Activated naive CD8-positive, alpha-beta T cell treated with anti-CD3 and anti-CD28 coated beads, Interleukin-2, amount 50 U/mL, for 24 hours (primary cell): ENCODE data around the gene ZMYM1.
"Not testable (repeated sequence)": the region's sequence is repeated elsewhere in the genome, so short reads cannot be mapped to it uniquely, and the experiment has no call there.

ENCODE experiments used
- ATAC-seq: fragments of 150-1000 bp; cut with Tn5 transposase; one replicate; pipeline ENCODE4 v1.10.0; 2021
- DNase-seq: peaks from one replicate; pipeline ENCODE4 v3.0.0; 2021
- H3K27ac Mint-ChIP-seq: one replicate; pipeline ENCODE4 v1.8.0; 2021; ENCODE audit warnings: mild to moderate bottlenecking, mixed read lengths
- H3K27me3 Mint-ChIP-seq: one replicate; pipeline ENCODE4 v1.8.0; 2021; ENCODE audit warnings: mixed read lengths
- H3K36me3 Mint-ChIP-seq: one replicate; pipeline ENCODE4 v1.8.0; 2021; ENCODE audit warnings: low read depth, mixed read lengths
- H3K4me1 Mint-ChIP-seq: one replicate; pipeline ENCODE4 v1.8.0; 2021; ENCODE audit warnings: mixed read lengths
- H3K4me3 Mint-ChIP-seq: one replicate; pipeline ENCODE4 v1.8.0; 2021; ENCODE audit warnings: mild to moderate bottlenecking, moderate library complexity, mixed read lengths
- H3K9me3 Mint-ChIP-seq: one replicate; pipeline ENCODE4 v1.8.0; 2021; ENCODE audit warnings: mixed read lengths

The ZMYM1 gene

GRCh38 chr1:35115459-35116383, 36.5 kb downstream of the ZMYM1 start:
- peaks cover 9% of the 10 kb centered on the region for H3K36me3 Mint-ChIP-seq
- no peak for ATAC-seq
- H3K27me3 Mint-ChIP-seq: peaks cover 5% of the 10 kb centered on the region
- no peak for DNase-seq
- no peak overlapping the region for H3K4me3 Mint-ChIP-seq
- H3K9me3 Mint-ChIP-seq: no peaks in the 10 kb centered on the region
- peaks cover 11% of the 10 kb centered on the region for H3K4me1 Mint-ChIP-seq
- H3K27ac Mint-ChIP-seq: no peak overlapping the region

- ATAC-seq (peak; percentile 46), DNase-seq (peak; percentile 8)
- H3K36me3 Mint-ChIP-seq: peaks cover 5% of the 10 kb centered on the region
- peaks cover 4% of the 10 kb centered on the region for H3K9me3 Mint-ChIP-seq
- H3K27ac Mint-ChIP-seq: no peak overlapping the region
- no peak overlapping the region for H3K4me3 Mint-ChIP-seq
- H3K4me1 Mint-ChIP-seq: peaks cover 9% of the 10 kb centered on the region
- H3K27me3 Mint-ChIP-seq: peaks cover 13% of the 10 kb centered on the region
Observed at GRCh38 chr1:35120458-35121133, 41.4 kb downstream of the ZMYM1 start.

DNA sequence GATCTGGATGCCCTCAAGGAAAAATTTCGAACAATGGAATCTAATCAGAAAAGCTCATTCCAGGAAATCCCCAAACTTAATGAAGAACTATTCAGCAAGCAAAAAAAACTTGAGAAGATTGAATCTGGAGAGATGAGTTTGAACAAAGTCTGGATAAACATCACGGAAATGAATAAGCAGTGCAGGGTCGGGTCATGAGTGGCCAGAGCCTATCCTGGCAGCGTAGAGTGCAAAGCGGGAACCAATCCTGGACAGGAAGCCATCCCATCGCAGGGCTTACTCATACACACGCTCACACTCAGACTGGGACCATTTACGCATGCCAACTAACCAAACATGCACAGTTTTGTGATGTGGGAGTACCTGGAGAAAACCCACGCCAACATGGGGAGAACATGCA, 43.1 kb downstream of the ZMYM1 start:
- peaks cover 5% of the 10 kb centered on the region for H3K36me3 Mint-ChIP-seq
- H3K27ac Mint-ChIP-seq: no peak overlapping the region

GRCh38 chr1:35126546-35126945, 47.4 kb downstream of the ZMYM1 start:
- H3K36me3 Mint-ChIP-seq: peaks cover 2% of the 10 kb centered on the region
- DNase-seq: no peak
- H3K4me3 Mint-ChIP-seq: no peak overlapping the region
- no peak overlapping the region for H3K27ac Mint-ChIP-seq
- no peak for ATAC-seq
- H3K4me1 Mint-ChIP-seq: peaks cover under 1% of the 10 kb centered on the region
- peaks cover 11% of the 10 kb centered on the region for H3K9me3 Mint-ChIP-seq
- peaks cover 8% of the 10 kb centered on the region for H3K27me3 Mint-ChIP-seq

More for the DNA sequence above, 43.1 kb downstream of the ZMYM1 start:
- peaks cover 13% of the 10 kb centered on the region for H3K27me3 Mint-ChIP-seq
- ATAC-seq: no peak
- no peak for DNase-seq
- no peak overlapping the region for H3K4me3 Mint-ChIP-seq
- H3K4me1 Mint-ChIP-seq: peaks cover 5% of the 10 kb centered on the region
- peaks cover 11% of the 10 kb centered on the region for H3K9me3 Mint-ChIP-seq

GRCh38 chr1:35129080-35129479, 49.9 kb downstream of the ZMYM1 start:
- Mint-ChIP-seq H3K27ac (no peak overlapping the region), H3K27me3 (peaks cover 2% of the 10 kb centered on the region), H3K36me3 (peaks cover 2% of the 10 kb centered on the region), H3K4me1 (no peaks in the 10 kb centered on the region), H3K9me3 (peaks cover 11% of the 10 kb centered on the region), H3K4me3 (no peak overlapping the region)
- DNase-seq: no peak
- ATAC-seq: no peak

DNA sequence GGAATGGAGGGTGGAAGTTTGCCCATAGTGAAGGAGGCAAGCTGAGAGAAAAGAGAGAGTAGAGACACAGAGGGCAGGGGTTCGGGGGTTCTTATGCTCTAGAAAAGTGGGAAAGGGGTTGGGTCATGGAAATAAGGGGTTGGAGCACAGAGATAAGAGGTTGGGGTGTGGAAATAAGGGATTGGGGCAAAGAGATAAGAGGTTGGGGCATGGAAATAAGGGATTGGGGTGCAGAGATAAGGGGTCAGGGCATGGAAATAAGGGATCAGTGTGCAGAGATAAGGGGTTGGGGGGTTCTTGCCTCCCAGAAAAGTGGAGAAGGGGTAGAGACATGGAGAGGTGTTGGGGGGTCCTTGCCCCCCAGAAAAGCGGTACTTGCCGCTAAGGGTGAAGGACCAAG, 57.6 kb downstream of the ZMYM1 start:
- Mint-ChIP-seq H3K4me1 (no peaks in the 10 kb centered on the region), H3K27me3 (no peaks in the 10 kb centered on the region), H3K27ac (no peak overlapping the region), H3K4me3 (no peak overlapping the region), H3K9me3 (no peaks in the 10 kb centered on the region), H3K36me3 (no peaks in the 10 kb centered on the region)
- DNase-seq: no peak
- ATAC-seq: no peak

DNA sequence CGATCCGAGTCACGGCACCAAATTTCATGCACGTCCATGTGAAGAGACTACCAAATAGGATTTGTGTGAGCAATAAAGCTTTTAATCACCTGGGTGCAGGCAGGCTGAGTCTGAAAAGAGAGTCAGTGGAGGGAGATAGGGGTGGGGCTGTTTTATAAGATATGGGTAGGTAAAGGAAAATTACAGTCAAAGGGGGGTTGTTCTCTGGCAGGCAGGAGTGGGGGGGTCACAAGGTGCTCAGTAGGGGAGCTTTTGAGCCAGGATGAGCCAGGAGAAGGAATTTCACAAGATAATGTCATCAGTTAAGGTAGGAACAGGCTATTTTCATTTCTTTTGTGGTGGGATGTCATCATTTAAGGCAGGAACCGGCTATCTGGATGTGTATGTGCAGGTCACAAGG, 58.4 kb downstream of the ZMYM1 start:
- not testable (repeated sequence) for H3K36me3 Mint-ChIP-seq, H3K4me1 Mint-ChIP-seq, H3K9me3 Mint-ChIP-seq, H3K27ac Mint-ChIP-seq, H3K27me3 Mint-ChIP-seq, H3K4me3 Mint-ChIP-seq, DNase-seq, ATAC-seq

DNA sequence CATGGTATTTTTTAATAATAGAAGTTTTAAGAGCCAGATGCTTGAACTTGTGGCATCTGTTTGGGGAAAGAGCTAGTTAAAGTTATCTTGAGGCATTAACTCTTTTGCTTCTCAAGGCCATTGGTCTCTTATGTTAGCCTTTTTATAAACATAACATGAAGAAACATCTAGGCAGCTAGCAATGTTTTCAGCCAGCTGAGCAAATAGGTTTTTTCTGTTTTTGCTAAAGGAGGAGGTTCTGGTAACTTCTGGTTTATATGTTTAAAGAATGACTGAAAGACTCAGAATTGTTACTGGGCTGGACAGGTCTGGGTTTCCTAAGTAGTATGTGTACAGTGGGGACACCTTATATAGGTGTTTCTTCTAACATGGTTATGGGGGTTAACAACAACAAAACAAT, 63.1 kb downstream of the ZMYM1 start:
- H3K9me3 Mint-ChIP-seq, H3K27me3 Mint-ChIP-seq: not testable (repeated sequence)

DNA sequence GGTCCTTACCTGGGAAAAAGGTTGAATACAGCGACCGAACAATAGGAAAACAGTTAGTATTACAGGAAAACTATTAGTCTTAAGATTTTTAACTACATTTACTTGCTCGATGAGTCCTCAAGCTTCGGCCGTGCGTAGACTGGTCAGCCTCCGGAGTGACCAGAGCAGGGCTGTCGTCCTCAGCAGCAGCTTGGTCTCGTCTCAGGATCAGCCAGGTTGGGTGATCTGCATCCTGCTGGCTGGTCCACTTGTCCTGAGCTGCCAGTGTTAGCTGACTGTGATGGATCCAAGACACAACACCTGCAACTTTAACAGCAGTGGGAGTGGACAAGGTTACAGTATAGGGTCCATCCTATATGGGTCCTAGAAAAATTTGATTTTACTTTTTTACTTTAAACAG, 63.5 kb downstream of the ZMYM1 start:
- H3K4me3 Mint-ChIP-seq, ATAC-seq, H3K27ac Mint-ChIP-seq, H3K9me3 Mint-ChIP-seq, H3K27me3 Mint-ChIP-seq, H3K36me3 Mint-ChIP-seq, DNase-seq, H3K4me1 Mint-ChIP-seq: not testable (repeated sequence)

More for the DNA sequence above, 63.1 kb downstream of the ZMYM1 start:
- not testable (repeated sequence) for ATAC-seq, H3K4me1 Mint-ChIP-seq, H3K36me3 Mint-ChIP-seq, DNase-seq, H3K27ac Mint-ChIP-seq, H3K4me3 Mint-ChIP-seq

DNA sequence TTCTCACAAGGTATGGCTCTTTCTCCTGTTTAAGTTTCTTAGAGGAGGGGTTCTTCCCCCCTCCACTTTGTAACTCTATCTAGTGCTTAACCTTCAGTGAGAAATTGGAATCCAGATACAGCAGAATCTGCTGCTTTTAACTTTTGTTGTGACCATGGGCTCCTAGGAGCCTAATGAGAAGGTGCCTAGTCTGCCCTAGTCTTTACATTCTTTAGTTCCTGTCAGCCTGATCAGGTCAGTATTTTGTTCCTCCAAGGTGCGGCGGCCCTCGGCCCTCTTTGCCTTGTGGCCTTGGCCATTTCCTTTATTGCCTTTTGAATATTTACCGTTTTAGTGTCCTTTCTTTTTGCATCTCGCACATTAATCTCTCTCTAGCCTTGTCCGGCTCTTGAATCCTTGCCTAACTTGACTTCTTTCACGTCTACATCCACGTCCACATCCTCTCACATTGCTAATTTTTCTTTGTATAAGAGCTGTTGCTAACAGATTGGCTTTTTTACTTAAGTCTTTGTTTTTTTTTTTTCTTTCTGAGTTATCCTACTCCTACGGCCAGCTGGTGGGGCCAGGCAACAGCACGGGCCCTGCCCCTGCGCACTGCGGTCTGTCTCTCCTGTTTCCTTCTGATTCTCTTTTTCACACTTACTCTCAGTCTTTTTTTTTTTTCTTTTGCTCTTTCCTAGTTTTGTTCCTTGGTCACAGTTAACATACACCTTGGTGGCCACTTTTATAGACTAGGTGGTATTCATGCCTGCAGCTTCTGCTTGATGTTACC, 64.7 kb downstream of the ZMYM1 start:
- DNase-seq (no peak), ATAC-seq (no peak)
- Mint-ChIP-seq H3K27ac (no peak overlapping the region), H3K9me3 (no peaks in the 10 kb centered on the region), H3K27me3 (no peaks in the 10 kb centered on the region), H3K4me3 (no peak overlapping the region), H3K36me3 (no peaks in the 10 kb centered on the region), H3K4me1 (peaks cover 7% of the 10 kb centered on the region)

GRCh38 chr1:35145892-35146549, 66.8 kb downstream of the ZMYM1 start:
- H3K27me3 Mint-ChIP-seq, DNase-seq, H3K9me3 Mint-ChIP-seq, H3K4me3 Mint-ChIP-seq, ATAC-seq, H3K36me3 Mint-ChIP-seq, H3K27ac Mint-ChIP-seq, H3K4me1 Mint-ChIP-seq: not testable (repeated sequence)

DNA sequence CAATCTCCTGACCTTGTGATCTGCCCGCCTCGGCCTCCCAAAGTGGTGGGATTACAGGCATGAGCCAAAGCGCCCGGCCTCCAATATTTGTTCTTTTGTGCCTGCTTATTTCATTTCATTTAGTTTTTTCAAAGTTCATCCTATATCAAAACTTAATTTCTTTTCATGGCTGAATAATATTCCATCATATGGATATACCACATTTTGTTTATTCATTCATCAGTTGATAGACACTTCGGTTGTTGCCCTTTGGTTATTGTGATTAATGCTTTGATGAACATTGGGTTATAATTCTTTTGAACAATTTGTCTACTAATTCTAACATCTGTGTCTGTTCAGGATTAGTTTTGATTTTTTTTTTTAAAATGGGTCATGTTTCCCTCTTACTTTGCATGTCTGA, 72.0 kb downstream of the ZMYM1 start:
- Mint-ChIP-seq H3K9me3 (no peaks in the 10 kb centered on the region), H3K27me3 (no peaks in the 10 kb centered on the region), H3K36me3 (no peaks in the 10 kb centered on the region), H3K27ac (no peak overlapping the region), H3K4me1 (peaks cover 6% of the 10 kb centered on the region), H3K4me3 (no peak overlapping the region)
- ATAC-seq (no peak), DNase-seq (no peak)

DNA sequence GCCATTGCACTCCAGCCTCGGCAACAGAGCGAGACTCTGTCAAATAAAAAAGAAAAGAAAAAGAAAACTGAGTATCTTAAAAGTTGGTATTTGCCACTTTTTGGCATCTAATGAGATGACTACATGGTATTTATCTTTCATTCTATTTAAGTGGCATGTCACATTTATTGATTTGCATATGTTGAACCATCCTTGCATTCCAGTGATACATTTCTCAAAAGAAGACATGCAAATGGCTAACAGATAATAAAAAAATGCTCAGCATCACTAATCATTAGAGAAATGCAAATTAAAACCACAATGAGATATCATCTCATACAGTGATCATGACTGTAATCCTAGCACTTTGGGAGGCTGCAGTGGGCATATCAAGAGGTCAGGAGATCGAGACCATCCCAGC, 85.7 kb downstream of the ZMYM1 start:
- Mint-ChIP-seq H3K4me3 (no peak overlapping the region), H3K27me3 (no peaks in the 10 kb centered on the region), H3K36me3 (peaks cover 3% of the 10 kb centered on the region), H3K4me1 (no peaks in the 10 kb centered on the region), H3K9me3 (peaks cover 15% of the 10 kb centered on the region), H3K27ac (no peak overlapping the region)
- no peak for DNase-seq
- no peak for ATAC-seq
